ENCODE measurements around the gene KRTAP4-12.
"Not testable (repeated sequence)": the region's sequence is repeated elsewhere in the genome, so short reads cannot be mapped to it uniquely, and the experiment has no call there.

KRTAP4-12 gene

DNA sequence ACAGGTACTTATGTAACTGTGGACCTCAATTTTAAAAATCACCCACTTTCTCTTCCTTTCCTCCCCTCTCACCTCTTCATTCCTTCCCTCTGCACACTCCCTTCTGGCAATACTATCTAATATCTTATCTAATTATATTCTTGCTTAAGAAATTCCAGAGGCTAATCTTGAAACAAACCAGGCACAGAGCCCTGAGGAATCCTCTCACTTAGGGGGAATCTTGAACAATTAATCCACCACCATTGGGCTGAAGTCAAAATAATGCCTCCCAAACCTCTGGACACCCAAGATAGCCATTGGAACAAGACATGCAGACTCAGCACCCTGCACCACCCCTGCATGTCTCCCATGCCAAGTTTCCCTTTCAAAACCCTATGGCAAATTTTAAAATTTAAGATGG, 17.4 kb upstream of the KRTAP4-12 start:
- TF ChIP-seq, protein P1, sequence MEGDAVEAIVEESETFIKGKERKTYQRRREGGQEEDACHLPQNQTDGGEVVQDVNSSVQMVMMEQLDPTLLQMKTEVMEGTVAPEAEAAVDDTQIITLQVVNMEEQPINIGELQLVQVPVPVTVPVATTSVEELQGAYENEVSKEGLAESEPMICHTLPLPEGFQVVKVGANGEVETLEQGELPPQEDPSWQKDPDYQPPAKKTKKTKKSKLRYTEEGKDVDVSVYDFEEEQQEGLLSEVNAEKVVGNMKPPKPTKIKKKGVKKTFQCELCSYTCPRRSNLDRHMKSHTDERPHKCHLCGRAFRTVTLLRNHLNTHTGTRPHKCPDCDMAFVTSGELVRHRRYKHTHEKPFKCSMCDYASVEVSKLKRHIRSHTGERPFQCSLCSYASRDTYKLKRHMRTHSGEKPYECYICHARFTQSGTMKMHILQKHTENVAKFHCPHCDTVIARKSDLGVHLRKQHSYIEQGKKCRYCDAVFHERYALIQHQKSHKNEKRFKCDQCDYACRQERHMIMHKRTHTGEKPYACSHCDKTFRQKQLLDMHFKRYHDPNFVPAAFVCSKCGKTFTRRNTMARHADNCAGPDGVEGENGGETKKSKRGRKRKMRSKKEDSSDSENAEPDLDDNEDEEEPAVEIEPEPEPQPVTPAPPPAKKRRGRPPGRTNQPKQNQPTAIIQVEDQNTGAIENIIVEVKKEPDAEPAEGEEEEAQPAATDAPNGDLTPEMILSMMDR (IDR thresholded peaks at IDR 0.05; ENCODE audit: control extremely low read depth, extremely low read depth, low read depth, missing control alignments): no peak
- ChIA-PET POLR2A (no interaction called here), CTCF (interaction anchor here (1.0 kb wide), 2 partner anchors 12 to 13 kb away, joined by 3 to 4 read pairs; no protein-coding TSS in a partner anchor)
- no peak for DNase-seq (ENCODE audit: extremely low spot score)

DNA sequence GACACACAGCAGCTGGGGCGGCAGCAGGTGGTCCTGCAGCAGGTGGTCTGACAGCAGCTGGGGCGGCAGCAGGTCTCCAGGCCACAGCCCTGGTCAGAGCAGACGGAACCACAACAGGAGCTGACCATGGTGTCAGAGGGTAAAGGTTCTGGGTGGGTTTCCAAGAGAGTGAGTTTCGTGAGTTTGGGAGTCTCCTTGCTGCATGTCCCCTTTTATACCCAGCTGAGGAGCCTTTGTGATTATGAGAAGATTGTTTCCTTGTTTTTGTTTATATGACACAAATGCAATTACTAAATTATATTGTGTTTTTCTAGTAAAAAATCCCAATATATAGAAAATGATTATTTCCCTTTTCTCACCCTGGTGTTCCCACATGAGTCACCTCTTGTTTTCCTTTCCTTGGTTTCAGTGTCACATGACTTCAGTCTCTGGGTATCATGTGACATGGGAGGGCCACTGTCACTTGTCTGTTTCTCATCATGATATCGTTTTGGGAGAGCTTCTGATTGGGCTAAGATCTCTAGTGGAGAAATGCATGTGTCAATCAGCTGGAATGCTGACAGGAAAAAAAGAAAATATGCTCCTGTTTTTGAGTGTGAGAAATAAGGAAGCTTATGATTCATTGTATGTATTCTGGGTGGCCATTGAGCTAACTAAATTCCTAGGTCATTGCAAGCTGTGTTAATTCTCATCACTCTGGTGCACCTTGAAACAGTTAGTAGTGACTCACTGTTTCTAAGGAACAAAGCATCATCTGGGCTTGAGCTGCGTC, 16.6 kb upstream of the KRTAP4-12 start, which contains the start of gene KRTAP4-6:
TSS of gene KRTAP4-6 (minus strand) at position 185 of the 772 bp plus-strand sequence. CDS start at position 128, 57 bp downstream.
- CTCF ChIA-PET: interaction anchor here (1.0 kb wide), 1 partner anchor 11 kb away, joined by 4 read pairs; no protein-coding TSS in a partner anchor
- DNase-seq (ENCODE audit: extremely low spot score): no peak
- TF ChIP-seq, protein P1 (IDR thresholded peaks at IDR 0.05; ENCODE audit: control extremely low read depth, extremely low read depth, low read depth, missing control alignments): no peak
- POLR2A ChIA-PET: no interaction called here

DNA sequence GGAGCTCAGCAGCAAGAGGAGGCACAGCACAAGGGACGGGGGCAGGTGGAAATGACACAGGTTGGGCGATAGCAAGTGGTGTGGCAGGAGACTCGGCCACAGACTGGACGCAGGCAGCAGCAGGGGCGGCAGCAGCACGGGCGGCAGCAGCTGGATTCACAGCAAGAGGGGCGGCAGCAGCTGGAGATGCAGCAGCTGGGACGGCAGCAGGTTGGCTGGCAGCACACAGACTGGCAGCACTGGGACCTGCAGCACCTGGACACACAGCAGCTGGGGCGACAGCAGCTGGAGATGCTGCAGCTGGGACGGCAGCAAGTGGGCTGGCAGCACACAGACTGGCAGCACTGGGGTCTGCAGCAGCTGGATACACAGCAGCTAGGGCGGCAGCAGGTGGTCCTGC, 15.9 kb upstream of the KRTAP4-12 start:
- DNase-seq (ENCODE audit: extremely low spot score); CTCF ChIA-PET; POLR2A ChIA-PET: not testable (repeated sequence)

DNA sequence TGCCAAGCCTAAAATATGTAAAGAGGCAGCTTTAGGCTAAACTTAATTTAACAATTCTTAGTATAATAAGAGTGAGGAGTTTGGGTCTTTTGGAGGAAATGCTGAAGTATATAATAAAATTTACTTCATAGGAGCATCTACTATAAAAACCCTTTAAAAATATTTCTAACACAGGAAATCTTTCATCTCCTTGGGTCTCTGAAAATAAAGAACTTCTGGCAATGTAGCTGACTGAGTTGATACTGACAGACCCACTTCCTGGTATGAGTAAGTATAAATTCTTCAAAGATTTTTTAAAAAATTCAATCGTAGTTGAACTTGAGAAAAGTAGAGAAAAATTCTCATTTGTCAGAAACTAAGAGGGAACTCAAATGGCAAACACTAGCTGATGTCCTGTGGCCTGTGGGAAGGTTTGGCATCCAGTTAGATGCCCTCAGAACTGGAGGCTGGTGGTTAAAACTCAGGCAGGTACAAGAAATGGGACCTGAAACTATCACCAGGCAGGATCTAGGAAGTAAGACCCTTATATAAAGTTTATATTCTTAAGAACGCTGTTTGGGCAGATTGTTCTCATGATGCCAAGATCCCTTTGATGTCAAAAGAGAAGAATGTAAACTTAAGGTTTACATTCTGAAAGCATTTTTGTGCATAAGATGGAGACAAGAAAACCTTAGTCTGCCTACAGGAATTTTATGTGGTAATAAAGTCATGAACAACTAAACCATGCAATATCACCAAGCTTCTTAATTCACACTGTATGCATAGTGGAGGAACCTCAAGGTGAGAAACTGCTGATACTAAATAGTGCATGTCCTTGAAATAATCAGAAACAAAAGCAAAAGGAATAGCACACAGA, 10.1 kb upstream of the KRTAP4-12 start:
- ChIA-PET POLR2A (no interaction called here), CTCF (no interaction called here)
- no peak for DNase-seq (ENCODE audit: extremely low spot score)
- TF ChIP-seq, protein P1 (IDR thresholded peaks at IDR 0.05; ENCODE audit: control extremely low read depth, extremely low read depth, low read depth, missing control alignments): no peak

DNA sequence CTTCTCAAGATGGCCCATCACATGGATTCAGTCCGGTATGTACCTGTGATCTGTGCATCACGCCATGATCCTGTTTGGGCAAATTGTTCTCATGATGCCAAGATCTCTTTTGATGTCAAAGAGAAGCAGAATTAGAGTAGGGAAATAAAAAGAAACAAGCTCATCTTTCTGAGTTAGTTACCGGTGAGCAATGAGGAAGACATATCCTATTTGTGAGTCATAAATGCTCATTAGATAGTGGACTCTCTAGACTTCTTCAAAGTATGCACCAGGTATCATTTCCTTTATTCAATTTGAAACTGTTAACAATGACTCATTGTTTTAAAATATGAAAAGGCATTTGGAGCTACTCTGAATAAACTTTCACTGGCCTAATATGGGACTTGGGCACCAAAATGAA, 8.0 kb upstream of the KRTAP4-12 start:
- ChIA-PET POLR2A (no interaction called here), CTCF (interaction anchor here (1.2 to 1.7 kb wide), 2 partner anchors 47 to 97 kb away, joined by 4 read pairs; no protein-coding TSS in a partner anchor)
- DNase-seq (ENCODE audit: extremely low spot score): peak; percentile 13
- TF ChIP-seq, protein P1 (IDR thresholded peaks at IDR 0.05; ENCODE audit: control extremely low read depth, extremely low read depth, low read depth, missing control alignments): no peak

DNA sequence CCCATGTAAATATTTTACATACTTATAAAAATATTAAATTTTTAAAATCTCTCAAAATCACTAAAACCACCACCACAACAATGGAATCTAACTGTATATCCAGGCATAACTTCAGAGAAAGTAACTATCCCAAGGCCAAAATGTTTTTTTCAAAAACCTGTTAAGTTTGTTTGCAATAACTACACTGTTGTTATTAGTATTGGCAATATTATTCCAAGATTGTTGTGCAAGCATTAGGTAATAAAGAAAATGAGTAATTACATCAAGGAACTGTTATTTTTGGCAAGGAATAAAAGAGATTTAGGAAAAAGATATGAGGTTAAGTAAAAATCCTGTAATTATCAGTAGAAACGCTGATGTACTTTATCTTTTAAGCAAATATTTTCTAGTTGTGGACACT, 3.4 kb upstream of the KRTAP4-12 start:
- CTCF ChIA-PET: interaction anchor here (1.1 kb wide), 1 partner anchor 14 kb away, joined by 3 read pairs; no protein-coding TSS in a partner anchor
- TF ChIP-seq, protein P1 (IDR thresholded peaks at IDR 0.05; ENCODE audit: control extremely low read depth, extremely low read depth, low read depth, missing control alignments): no peak
- POLR2A ChIA-PET: no interaction called here

More for the DNA sequence above, 3.4 kb upstream of the KRTAP4-12 start:
- DNase-seq (ENCODE audit: extremely low spot score): no peak

Data from GM10248 (cell line).